ENCODE results near the gene PPEF2. TPM values are rescaled to one million over a fixed set of nuclear protein-coding genes. Genes with fewer than 3 reads are reported as not detected.
"Not testable (repeated sequence)": the region's sequence is repeated elsewhere in the genome, so short reads cannot be mapped to it uniquely, and the experiment has no call there.

The PPEF2 gene
- total RNA-seq, 2 donors from 2014 or later, result not detected

DNA sequence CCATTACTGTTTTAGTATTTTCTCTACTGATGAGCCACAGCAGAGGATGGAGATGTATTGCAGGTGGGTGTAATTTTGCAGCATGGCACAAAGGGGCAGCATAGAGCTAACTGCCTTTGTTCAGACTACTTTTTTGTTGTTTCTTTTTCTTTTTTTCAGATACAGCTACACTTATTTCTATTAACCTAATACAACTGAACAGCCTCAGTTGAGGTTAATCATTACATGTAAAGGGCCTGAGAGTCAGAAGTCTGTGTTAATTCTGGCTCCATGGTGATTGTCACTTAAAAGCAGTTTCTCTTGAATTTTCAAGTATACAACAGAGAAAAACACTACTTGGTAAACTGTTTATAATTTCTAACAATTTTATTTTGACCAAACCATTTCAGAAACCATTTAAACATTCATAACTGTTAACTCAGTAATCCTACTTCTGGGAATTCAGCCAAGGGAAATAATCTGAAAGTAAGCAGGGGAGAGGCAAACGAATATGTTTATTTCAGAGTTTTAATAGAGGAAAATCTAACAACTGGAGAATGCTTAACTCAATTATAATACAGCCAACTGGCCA is 13.9 kb upstream of the PPEF2 start:
- H3K27me3 ChIP-seq (ENCODE audit: control insufficient read depth, insufficient read depth, low read length, poor library complexity, severe bottlenecking), result no peaks in the 10 kb centered on the region
- no peak overlapping the region for H3K27ac Mint-ChIP-seq
- TF ChIP-seq, protein P1, sequence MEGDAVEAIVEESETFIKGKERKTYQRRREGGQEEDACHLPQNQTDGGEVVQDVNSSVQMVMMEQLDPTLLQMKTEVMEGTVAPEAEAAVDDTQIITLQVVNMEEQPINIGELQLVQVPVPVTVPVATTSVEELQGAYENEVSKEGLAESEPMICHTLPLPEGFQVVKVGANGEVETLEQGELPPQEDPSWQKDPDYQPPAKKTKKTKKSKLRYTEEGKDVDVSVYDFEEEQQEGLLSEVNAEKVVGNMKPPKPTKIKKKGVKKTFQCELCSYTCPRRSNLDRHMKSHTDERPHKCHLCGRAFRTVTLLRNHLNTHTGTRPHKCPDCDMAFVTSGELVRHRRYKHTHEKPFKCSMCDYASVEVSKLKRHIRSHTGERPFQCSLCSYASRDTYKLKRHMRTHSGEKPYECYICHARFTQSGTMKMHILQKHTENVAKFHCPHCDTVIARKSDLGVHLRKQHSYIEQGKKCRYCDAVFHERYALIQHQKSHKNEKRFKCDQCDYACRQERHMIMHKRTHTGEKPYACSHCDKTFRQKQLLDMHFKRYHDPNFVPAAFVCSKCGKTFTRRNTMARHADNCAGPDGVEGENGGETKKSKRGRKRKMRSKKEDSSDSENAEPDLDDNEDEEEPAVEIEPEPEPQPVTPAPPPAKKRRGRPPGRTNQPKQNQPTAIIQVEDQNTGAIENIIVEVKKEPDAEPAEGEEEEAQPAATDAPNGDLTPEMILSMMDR (conservative IDR thresholded peaks at IDR 0.05), result peak; percentile 89
- H3K9ac ChIP-seq (ENCODE audit: extremely low read depth, low read length, poor library complexity, severe bottlenecking), result no peak overlapping the region
- no peaks in the 10 kb centered on the region for H3K9me3 ChIP-seq (ENCODE audit: control insufficient read depth, low read length)
- peak; percentile 63 for DNase-seq
- no peaks in the 10 kb centered on the region for H3K27me3 Mint-ChIP-seq (ENCODE audit: insufficient read depth)
- H3K36me3 ChIP-seq (ENCODE audit: control insufficient read depth, insufficient read depth, low read length), result peaks cover 4% of the 10 kb centered on the region
- H3K4me1 Mint-ChIP-seq, result peaks cover under 1% of the 10 kb centered on the region
- no peak overlapping the region for H3K4me3 ChIP-seq (ENCODE audit: low read length)
- H3K4me1 ChIP-seq (ENCODE audit: control insufficient read depth, insufficient read depth, low read length), result no peaks in the 10 kb centered on the region
- H3K4me3 Mint-ChIP-seq, result no peak overlapping the region
- H3K36me3 Mint-ChIP-seq (ENCODE audit: low read depth), result peaks cover 5% of the 10 kb centered on the region
- peaks cover 4% of the 10 kb centered on the region for H3K9me3 Mint-ChIP-seq
- 100% methylated on average over 1 of the region's 1 CpG; no CpG with 5 or more reads in 1 of the 2 experiments for WGBS, 2 experiments (ENCODE audit: insufficient coverage in 1 of 2, insufficient read length in 1 of 2)
- H3K27ac ChIP-seq (ENCODE audit: low read depth, low read length), result no peak overlapping the region

DNA sequence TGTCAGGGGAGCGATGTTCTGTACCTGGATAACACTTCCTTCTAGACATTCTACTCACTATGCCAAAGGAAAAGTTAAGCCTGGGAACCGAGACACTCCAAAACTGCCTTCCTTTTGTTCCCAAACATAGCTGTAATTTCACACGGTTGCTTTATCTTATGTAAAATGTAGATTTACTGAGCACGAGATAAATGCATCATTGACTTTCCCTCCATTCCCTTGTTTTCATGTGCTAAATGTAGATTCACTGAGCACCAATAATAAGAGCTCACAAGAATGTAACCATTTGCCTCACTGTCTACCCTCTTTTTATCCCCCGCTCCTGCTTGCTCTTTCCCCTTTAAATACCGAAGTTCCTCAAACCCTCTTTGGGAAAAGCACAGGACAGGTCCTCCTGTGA is 10.7 kb upstream of the PPEF2 start:
- Histone ChIP-seq H3K9ac (ENCODE audit: extremely low read depth, low read length, poor library complexity, severe bottlenecking) (no peak overlapping the region), H3K27ac (ENCODE audit: low read depth, low read length) (no peak overlapping the region), H3K4me1 (ENCODE audit: control insufficient read depth, insufficient read depth, low read length) (no peaks in the 10 kb centered on the region), H3K9me3 (ENCODE audit: control insufficient read depth, low read length) (peaks cover 4% of the 10 kb centered on the region), H3K36me3 (ENCODE audit: control insufficient read depth, insufficient read depth, low read length) (no peaks in the 10 kb centered on the region), H3K27me3 (ENCODE audit: control insufficient read depth, insufficient read depth, low read length, poor library complexity, severe bottlenecking) (no peaks in the 10 kb centered on the region), H3K4me3 (ENCODE audit: low read length) (no peak overlapping the region)
- peaks cover 5% of the 10 kb centered on the region for H3K36me3 Mint-ChIP-seq (ENCODE audit: low read depth)
- TF ChIP-seq, protein P1 (conservative IDR thresholded peaks at IDR 0.05), result no peak
- H3K9me3 Mint-ChIP-seq, result peaks cover 26% of the 10 kb centered on the region
- 72 to 75% methylated on average over 4 to 6 of the region's 6 CpGs for WGBS, 2 experiments (ENCODE audit: insufficient coverage in 1 of 2, insufficient read length in 1 of 2)
- no peak overlapping the region for H3K4me3 Mint-ChIP-seq
- DNase-seq, result no peak
- H3K27ac Mint-ChIP-seq, result no peak overlapping the region
- H3K27me3 Mint-ChIP-seq (ENCODE audit: insufficient read depth), result no peaks in the 10 kb centered on the region
- H3K4me1 Mint-ChIP-seq, result no peaks in the 10 kb centered on the region

DNA sequence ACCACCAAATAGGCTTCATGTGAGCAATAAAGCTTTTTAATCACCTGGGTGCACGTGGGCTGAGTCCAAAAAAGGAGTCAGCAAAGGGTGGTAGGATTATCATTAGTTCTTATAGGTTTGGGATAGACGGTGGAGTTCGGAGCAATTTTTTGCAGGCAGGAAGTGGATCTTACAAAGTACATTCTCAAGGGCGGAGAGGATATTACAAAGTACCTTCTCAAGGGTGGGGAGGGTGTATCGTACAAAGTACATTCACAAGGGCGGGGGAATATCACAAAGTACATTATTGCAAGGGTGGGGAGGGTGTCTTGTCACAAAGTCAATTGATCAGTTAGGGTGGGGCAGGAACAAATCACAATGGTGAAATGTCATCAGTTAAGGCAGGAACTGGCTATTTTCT is 8.6 kb upstream of the PPEF2 start:
- H3K9me3 Mint-ChIP-seq, result peaks cover 26% of the 10 kb centered on the region
- H3K27ac Mint-ChIP-seq; H3K4me3 ChIP-seq (ENCODE audit: low read length); H3K9me3 ChIP-seq (ENCODE audit: control insufficient read depth, low read length); H3K4me1 ChIP-seq (ENCODE audit: control insufficient read depth, insufficient read depth, low read length); H3K27ac ChIP-seq (ENCODE audit: low read depth, low read length); H3K36me3 Mint-ChIP-seq (ENCODE audit: low read depth); H3K36me3 ChIP-seq (ENCODE audit: control insufficient read depth, insufficient read depth, low read length); H3K4me1 Mint-ChIP-seq; H3K9ac ChIP-seq (ENCODE audit: extremely low read depth, low read length, poor library complexity, severe bottlenecking); DNase-seq; H3K4me3 Mint-ChIP-seq; H3K27me3 Mint-ChIP-seq (ENCODE audit: insufficient read depth); H3K27me3 ChIP-seq (ENCODE audit: control insufficient read depth, insufficient read depth, low read length, poor library complexity, severe bottlenecking): not testable (repeated sequence)
- 90 to 95% methylated on average over 5 to 6 of the region's 6 CpGs for WGBS, 2 experiments (ENCODE audit: insufficient coverage in 1 of 2, insufficient read length in 1 of 2)

DNA sequence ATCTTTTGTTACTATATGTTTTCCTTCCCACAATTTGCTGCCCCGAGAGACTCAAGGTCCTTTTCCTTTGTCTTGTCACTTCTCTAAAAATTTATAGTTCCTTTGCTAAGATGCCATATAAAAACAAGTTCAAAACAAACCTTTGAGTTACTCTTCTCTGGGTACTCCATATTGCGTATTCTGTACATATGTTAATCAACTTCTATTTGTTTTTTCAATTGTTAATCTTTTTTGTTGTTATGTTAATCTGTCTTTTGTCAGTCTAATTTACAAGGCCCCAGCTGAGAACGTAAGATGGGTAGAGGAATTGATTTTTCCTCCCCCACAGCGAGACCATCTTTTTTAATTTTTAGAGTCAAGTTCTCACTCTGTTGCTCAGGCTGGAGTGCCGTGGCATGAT is 7.2 kb upstream of the PPEF2 start:
- WGBS, 2 experiments (ENCODE audit: insufficient coverage in 1 of 2, insufficient read length in 1 of 2), result 86 to 91% methylated on average over 2 to 4 of the region's 5 CpGs
- Mint-ChIP-seq H3K27me3 (ENCODE audit: insufficient read depth) (no peaks in the 10 kb centered on the region), H3K4me1 (no peaks in the 10 kb centered on the region), H3K4me3 (no peak overlapping the region), H3K36me3 (ENCODE audit: low read depth) (peaks cover 5% of the 10 kb centered on the region), H3K27ac (no peak overlapping the region), H3K9me3 (peaks cover 26% of the 10 kb centered on the region)
- peaks cover 4% of the 10 kb centered on the region for H3K9me3 ChIP-seq (ENCODE audit: control insufficient read depth, low read length)
- H3K9ac ChIP-seq (ENCODE audit: extremely low read depth, low read length, poor library complexity, severe bottlenecking), result no peak overlapping the region
- no peak overlapping the region for H3K27ac ChIP-seq (ENCODE audit: low read depth, low read length)
- no peak overlapping the region for H3K4me3 ChIP-seq (ENCODE audit: low read length)
- TF ChIP-seq, protein P1 (conservative IDR thresholded peaks at IDR 0.05), result no peak
- H3K36me3 ChIP-seq (ENCODE audit: control insufficient read depth, insufficient read depth, low read length), result no peaks in the 10 kb centered on the region
- no peaks in the 10 kb centered on the region for H3K4me1 ChIP-seq (ENCODE audit: control insufficient read depth, insufficient read depth, low read length)
- no peak for DNase-seq
- H3K27me3 ChIP-seq (ENCODE audit: control insufficient read depth, insufficient read depth, low read length, poor library complexity, severe bottlenecking), result no peaks in the 10 kb centered on the region
